ENCODE measurements around the gene EML4.
A peak's percentile ranks its signal among the peaks of the same experiment; 100 is the strongest.

EML4 gene

DNA sequence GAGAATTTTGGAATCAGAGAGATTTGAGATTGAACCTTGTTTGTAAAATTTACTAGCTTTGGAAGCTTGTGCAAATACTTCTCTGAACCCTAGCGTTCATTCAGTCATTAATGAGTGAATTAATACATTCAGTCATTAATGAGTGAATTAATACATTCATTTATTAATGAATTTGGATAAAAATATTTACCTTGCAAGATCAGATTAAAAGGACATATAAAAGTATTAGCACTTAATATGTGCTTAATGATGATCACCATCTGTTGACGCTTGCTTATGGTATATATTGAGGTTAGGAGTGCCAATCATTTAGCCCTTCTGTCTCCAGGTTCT, 26.9 kb downstream of the EML4 start:
- TF ChIP-seq, protein P1, sequence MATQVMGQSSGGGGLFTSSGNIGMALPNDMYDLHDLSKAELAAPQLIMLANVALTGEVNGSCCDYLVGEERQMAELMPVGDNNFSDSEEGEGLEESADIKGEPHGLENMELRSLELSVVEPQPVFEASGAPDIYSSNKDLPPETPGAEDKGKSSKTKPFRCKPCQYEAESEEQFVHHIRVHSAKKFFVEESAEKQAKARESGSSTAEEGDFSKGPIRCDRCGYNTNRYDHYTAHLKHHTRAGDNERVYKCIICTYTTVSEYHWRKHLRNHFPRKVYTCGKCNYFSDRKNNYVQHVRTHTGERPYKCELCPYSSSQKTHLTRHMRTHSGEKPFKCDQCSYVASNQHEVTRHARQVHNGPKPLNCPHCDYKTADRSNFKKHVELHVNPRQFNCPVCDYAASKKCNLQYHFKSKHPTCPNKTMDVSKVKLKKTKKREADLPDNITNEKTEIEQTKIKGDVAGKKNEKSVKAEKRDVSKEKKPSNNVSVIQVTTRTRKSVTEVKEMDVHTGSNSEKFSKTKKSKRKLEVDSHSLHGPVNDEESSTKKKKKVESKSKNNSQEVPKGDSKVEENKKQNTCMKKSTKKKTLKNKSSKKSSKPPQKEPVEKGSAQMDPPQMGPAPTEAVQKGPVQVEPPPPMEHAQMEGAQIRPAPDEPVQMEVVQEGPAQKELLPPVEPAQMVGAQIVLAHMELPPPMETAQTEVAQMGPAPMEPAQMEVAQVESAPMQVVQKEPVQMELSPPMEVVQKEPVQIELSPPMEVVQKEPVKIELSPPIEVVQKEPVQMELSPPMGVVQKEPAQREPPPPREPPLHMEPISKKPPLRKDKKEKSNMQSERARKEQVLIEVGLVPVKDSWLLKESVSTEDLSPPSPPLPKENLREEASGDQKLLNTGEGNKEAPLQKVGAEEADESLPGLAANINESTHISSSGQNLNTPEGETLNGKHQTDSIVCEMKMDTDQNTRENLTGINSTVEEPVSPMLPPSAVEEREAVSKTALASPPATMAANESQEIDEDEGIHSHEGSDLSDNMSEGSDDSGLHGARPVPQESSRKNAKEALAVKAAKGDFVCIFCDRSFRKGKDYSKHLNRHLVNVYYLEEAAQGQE (IDR thresholded peaks at IDR 0.05; ENCODE audit: insufficient replicate concordance, low read depth) = no peak
- TF ChIP-seq POLR2AphosphoS5 (IDR thresholded peaks at IDR 0.05; ENCODE audit: low read depth) = no peak
- no peak for TF ChIP-seq GABPA (IDR thresholded peaks at IDR 0.05; ENCODE audit: low read depth)
- TF ChIP-seq, protein P2, sequence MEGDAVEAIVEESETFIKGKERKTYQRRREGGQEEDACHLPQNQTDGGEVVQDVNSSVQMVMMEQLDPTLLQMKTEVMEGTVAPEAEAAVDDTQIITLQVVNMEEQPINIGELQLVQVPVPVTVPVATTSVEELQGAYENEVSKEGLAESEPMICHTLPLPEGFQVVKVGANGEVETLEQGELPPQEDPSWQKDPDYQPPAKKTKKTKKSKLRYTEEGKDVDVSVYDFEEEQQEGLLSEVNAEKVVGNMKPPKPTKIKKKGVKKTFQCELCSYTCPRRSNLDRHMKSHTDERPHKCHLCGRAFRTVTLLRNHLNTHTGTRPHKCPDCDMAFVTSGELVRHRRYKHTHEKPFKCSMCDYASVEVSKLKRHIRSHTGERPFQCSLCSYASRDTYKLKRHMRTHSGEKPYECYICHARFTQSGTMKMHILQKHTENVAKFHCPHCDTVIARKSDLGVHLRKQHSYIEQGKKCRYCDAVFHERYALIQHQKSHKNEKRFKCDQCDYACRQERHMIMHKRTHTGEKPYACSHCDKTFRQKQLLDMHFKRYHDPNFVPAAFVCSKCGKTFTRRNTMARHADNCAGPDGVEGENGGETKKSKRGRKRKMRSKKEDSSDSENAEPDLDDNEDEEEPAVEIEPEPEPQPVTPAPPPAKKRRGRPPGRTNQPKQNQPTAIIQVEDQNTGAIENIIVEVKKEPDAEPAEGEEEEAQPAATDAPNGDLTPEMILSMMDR (IDR thresholded peaks at IDR 0.05; ENCODE audit: insufficient read depth, low read length) = no peak
- no peak for TF ChIP-seq SPI1 (IDR thresholded peaks at IDR 0.05; ENCODE audit: borderline replicate concordance, low read depth)
- DNase-seq (ENCODE audit: low read depth in 1 of 2, low spot score in 1 of 2) = no peak
- H3K27ac ChIP-seq (replicated peaks) = no peak overlapping the region
- no peaks in the 10 kb centered on the region for H3K27me3 ChIP-seq (ENCODE audit: insufficient read depth, poor library complexity, severe bottlenecking)
- no peak overlapping the region for H3K4me3 ChIP-seq (replicated peaks; ENCODE audit: insufficient read depth, low read length)

DNA sequence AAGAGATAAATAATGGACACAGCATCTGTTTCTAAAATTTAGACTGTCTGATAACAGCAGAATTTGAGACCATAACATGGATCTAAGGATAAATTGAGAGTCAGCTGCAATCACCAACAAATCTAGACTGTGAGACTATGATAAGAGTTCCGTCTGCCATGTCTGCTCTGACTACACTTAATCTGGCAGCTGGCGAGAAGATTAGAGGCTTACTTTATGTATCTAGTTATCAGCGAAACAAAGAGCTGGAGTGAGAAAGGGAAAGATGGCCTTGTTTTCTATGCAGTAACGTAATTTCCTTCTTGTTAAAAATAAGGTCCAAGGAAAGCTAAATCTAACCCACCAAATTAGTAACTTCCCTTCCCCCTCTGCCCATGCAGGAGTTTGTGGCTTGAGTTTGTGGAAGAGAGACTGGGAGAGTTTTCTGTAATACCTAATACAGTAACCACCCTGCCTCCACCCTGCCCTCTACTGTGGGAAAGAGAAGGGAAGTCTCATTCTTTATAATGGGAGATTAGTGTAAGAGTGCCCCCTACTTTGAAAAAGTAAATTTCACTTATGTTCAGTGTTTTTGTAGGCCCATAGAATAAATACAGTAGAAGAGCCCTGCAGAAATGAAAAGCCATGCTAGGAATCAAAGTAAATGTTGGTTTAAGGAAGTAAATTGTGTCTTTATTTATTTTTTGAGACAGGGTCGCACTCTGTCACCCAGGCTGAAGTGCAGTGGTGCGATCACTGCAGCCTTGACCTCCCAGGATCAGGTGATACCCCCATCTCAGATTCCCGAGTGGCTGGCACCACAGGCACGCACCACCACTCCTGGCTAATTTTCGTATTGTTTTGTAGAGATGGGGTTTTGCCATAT, 27.5 kb downstream of the EML4 start:
- Histone ChIP-seq H3K27me3 (ENCODE audit: insufficient read depth, poor library complexity, severe bottlenecking) (no peaks in the 10 kb centered on the region), H3K4me3 (replicated peaks; ENCODE audit: insufficient read depth, low read length) (no peak overlapping the region), H3K27ac (replicated peaks) (no peak overlapping the region)
- peak; percentile 50 to 76 for DNase-seq (ENCODE audit: low read depth in 1 of 2, low spot score in 1 of 2)
- TF ChIP-seq GABPA (IDR thresholded peaks at IDR 0.05; ENCODE audit: low read depth) = no peak
- TF ChIP-seq, protein P2 (IDR thresholded peaks at IDR 0.05; ENCODE audit: insufficient read depth, low read length) = peak; percentile 55
- TF ChIP-seq SPI1 (IDR thresholded peaks at IDR 0.05; ENCODE audit: borderline replicate concordance, low read depth) = peak; percentile 72

DNA sequence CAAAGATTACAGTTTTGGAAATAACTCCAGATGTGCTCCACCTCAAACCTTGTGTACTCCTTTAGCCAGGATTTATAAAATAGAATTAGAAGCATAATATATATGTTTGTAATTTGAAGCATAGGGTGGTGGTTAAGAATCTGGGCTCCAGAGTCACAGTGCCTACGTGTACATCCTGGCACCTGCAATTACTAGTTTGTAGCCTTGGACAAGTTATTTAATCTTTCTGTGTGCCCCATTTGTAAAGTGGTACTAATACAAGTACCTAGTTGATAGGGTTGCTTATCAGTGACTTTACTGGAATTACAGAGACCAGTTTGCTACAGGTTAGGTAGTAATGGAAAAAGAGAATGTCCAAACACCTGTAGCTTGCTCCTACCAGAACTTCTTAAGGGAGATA, 28.6 kb downstream of the EML4 start:
- Histone ChIP-seq H3K27me3 (ENCODE audit: insufficient read depth, poor library complexity, severe bottlenecking) (no peaks in the 10 kb centered on the region), H3K27ac (replicated peaks) (no peak overlapping the region), H3K4me3 (replicated peaks; ENCODE audit: insufficient read depth, low read length) (no peak overlapping the region)
- DNase-seq (ENCODE audit: low read depth in 1 of 2, low spot score in 1 of 2) = no peak
- TF ChIP-seq GABPA (IDR thresholded peaks at IDR 0.05; ENCODE audit: low read depth) (no peak), SPI1 (IDR thresholded peaks at IDR 0.05; ENCODE audit: borderline replicate concordance, low read depth) (no peak), POLR2AphosphoS5 (IDR thresholded peaks at IDR 0.05; ENCODE audit: low read depth) (no peak)
- TF ChIP-seq, protein P2 (IDR thresholded peaks at IDR 0.05; ENCODE audit: insufficient read depth, low read length) = no peak
- TF ChIP-seq, protein P1 (IDR thresholded peaks at IDR 0.05; ENCODE audit: insufficient replicate concordance, low read depth) = no peak
